ENCODE results near the gene GNG7.
"Not testable (repeated sequence)": the region's sequence is repeated elsewhere in the genome, so short reads cannot be mapped to it uniquely, and the experiment has no call there.

The GNG7 gene

GRCh38 chr19:2534423-2535013 lies 168.0 kb downstream of the GNG7 start:
- no peak for DNase-seq (ENCODE audit: low read depth)

GRCh38 chr19:2533686-2534422 lies 168.6 kb downstream of the GNG7 start:
- no peak for DNase-seq (ENCODE audit: low read depth)

GRCh38 chr19:2533072-2533425 lies 169.4 kb downstream of the GNG7 start:
- DNase-seq (ENCODE audit: low read depth) = no peak

- DNase-seq (ENCODE audit: low read depth) = peak; percentile 87
These were observed 170.0 kb downstream of the GNG7 start for GRCh38 chr19:2532252-2533071.

- not testable (repeated sequence) for DNase-seq (ENCODE audit: low read depth)
These were observed 172.6 kb downstream of the GNG7 start for GRCh38 chr19:2529942-2530341.

GRCh38 chr19:2529473-2529918 lies 173.0 kb downstream of the GNG7 start:
- peak; percentile 77 for DNase-seq (ENCODE audit: low read depth)

GRCh38 chr19:2528675-2529101 lies 173.8 kb downstream of the GNG7 start:
- no peak for DNase-seq (ENCODE audit: low read depth)

- no peak for DNase-seq (ENCODE audit: low read depth)
These were observed 174.8 kb downstream of the GNG7 start for GRCh38 chr19:2527686-2528085.

GRCh38 chr19:2527171-2527570 lies 175.3 kb downstream of the GNG7 start:
- DNase-seq (ENCODE audit: low read depth) = no peak

- DNase-seq (ENCODE audit: low read depth) = no peak
These were observed 177.4 kb downstream of the GNG7 start for GRCh38 chr19:2524840-2525723.

- DNase-seq (ENCODE audit: low read depth) = no peak
These were observed 178.1 kb downstream of the GNG7 start for GRCh38 chr19:2524361-2524839.

GRCh38 chr19:2523630-2524311 lies 178.7 kb downstream of the GNG7 start:
- no peak for DNase-seq (ENCODE audit: low read depth)

- DNase-seq (ENCODE audit: low read depth) = no peak
These were observed 183.0 kb downstream of the GNG7 start for GRCh38 chr19:2519482-2519881.

- not testable (repeated sequence) for DNase-seq (ENCODE audit: low read depth)
These were observed 183.6 kb downstream of the GNG7 start for GRCh38 chr19:2518856-2519255.

- no peak for DNase-seq (ENCODE audit: low read depth)
These were observed 184.5 kb downstream of the GNG7 start for GRCh38 chr19:2517881-2518601.

- no peak for DNase-seq (ENCODE audit: low read depth)
These were observed 185.8 kb downstream of the GNG7 start for GRCh38 chr19:2516727-2517126.

- no peak for DNase-seq (ENCODE audit: low read depth)
These were observed 187.4 kb downstream of the GNG7 start for GRCh38 chr19:2514981-2515518.

- DNase-seq (ENCODE audit: low read depth) = no peak
These were observed 189.7 kb downstream of the GNG7 start for GRCh38 chr19:2512523-2513431.

GRCh38 chr19:2511991-2512390 lies 190.5 kb downstream of the GNG7 start:
- DNase-seq (ENCODE audit: low read depth) = no peak

Measured in fibroblast of the conjunctiva (primary cell).